D341Med (cell line): Measurements from ENCODE around the gene LEPROT.

Experiments used
- DNase-seq: peaks from one replicate; pipeline ENCODE4 v3.0.0; 2012; ENCODE audit warnings: low spot score

The LEPROT gene

DNA sequence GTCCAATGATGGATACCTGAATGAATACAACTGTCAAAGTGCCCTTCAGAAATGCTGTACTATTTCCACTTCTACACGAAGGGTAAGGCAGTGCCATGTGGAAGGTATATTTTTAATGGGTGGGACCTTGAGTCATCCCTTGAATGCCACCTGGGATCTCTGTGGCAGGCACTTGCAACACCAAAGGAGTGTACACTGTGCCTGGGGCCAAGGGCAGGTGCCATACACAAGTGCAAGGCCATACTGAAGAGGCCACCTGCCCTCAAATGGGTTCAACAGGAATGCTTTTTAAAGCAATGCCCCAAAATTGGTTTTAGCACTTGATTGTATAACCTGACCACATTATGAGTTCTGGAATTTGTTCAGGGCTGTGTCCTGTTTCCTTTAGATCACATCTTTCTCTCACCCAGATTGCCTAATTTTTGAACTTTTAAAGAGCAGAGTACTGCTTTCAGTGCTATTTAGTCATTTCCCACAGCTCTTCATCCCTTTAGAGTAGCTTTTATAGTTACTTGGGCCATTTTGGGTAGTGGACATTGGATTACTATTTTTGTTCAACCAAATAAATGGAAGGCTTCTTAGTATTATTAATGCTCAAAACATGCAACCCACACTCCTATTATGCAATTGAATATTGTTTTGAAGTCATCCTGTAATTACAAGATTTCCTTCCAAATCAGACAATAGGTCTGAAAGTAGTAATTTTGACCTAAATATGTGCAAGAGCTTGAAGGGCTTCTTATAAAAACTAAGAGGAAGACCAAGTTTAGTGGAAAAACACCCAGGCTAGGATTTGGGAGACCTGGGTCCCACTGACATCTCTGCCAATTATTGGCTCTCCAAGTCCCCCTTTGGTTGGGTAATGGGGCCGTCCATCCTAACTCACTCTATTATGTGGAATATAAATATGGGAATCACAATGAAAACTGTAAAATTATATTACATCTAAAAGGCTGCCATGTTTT lies 57.2 kb downstream of the LEPROT start:
- no peak for DNase-seq

GRCh38 chr1:65478379-65479026 lies 58.0 kb downstream of the LEPROT start:
- no peak for DNase-seq

DNA sequence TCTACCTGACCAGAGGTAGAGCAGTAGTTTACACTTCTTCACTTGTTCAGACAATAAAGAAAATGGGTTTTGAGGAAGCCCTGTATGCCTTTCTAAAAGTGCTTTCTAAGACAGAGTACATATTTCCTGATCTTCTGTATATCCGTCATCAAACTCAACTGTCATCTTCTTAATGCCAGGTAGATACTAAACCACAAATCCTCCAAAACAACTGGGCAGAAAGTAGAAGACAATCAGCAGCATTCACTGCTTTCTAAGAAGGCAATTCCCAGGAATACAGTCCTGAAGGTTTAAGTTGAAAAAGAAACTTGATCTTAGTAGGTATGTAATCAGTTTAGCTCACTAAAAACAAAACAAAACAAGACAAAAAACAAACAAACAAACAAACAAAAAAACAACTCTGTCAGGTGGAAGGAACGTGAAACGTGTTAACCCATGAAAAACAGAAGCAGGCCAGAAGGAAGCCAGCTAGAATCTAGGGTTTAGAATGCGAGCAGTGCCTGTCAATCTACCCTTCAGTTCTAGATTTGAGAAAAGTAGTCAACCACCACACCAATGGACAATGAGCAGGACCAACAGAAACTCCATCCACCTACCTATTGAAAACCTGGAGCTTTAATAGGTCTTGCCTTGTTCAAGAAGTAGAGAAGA lies 59.2 kb downstream of the LEPROT start:
- no peak for DNase-seq

- no peak for DNase-seq
Observed at GRCh38 chr1:65480684-65481405, 60.4 kb downstream of the LEPROT start.

DNA sequence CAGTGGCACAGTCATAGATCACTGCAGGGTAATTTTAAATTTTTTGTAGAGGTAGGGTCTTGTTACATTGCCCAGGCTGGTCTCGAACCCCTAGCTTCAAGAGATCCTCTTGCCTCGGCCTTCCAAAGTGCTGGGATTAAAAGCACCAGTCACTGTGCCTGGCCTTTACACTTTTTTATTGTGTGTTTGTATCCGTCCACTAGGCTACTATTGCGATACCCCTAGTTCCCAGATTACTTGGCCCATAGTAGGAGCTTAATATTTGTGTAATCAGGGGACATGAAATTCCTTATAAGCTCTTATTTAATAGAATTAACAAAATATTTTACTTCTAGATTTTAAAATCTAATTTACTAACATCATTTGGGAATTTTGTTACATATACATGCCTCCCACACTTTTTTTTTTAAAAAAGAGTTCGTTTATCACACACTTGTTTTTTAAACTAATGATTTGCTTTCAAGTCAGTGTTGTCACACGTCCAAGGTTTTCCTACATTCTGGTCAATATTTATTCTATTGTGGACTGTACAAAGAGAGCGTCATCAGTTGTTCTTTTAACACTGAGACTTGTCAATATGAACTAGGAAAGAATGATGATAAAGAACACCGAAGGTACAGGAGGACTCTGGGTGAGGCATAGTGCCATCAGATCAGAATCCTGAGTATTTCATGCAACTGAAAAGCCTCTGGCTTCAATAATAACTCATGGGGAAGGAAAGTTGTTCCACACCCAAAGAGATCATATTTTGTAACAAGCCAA lies 63.7 kb downstream of the LEPROT start:
- DNase-seq = no peak
